Putamen (tissue), 1 donor: Measurements from ENCODE around the gene OR2L13.
"Not testable (repeated sequence)": the region's sequence is repeated elsewhere in the genome, so short reads cannot be mapped to it uniquely, and the experiment has no call there.

Source experiments
- DNase-seq: peaks from one replicate; pipeline ENCODE4 v3.0.0-alpha.2; 2016; ENCODE audit warnings: low spot score

The OR2L13 gene

GRCh38 chr1:248094884-248095283, at the start of gene OR2L13:
TSS of gene OR2L13 (plus strand) at chr1:248095184. CDS start at chr1:248099376, 4,192 bp downstream.
- no peak for DNase-seq

GRCh38 chr1:248045209-248045608, 49.8 kb upstream of the OR2L13 start:
- DNase-seq = no peak

- no peak for DNase-seq
Observed at GRCh38 chr1:248046536-248046935, 48.4 kb upstream of the OR2L13 start, which contains the start of gene OR2L3. TSS of gene OR2L3 (plus strand) at chr1:248046836. CDS start at chr1:248060682, 13,846 bp downstream.

GRCh38 chr1:248047008-248047407, 48.0 kb upstream of the OR2L13 start:
- DNase-seq = no peak

- DNase-seq = no peak
Observed at GRCh38 chr1:248054671-248055070, 40.3 kb upstream of the OR2L13 start.

- DNase-seq = no peak
Observed at GRCh38 chr1:248055261-248055660, 39.7 kb upstream of the OR2L13 start.

- DNase-seq = no peak
Observed at GRCh38 chr1:248065071-248065470, 29.9 kb upstream of the OR2L13 start.

GRCh38 chr1:248065604-248066003, 29.4 kb upstream of the OR2L13 start:
- DNase-seq = no peak

GRCh38 chr1:248083864-248084263, 11.1 kb upstream of the OR2L13 start:
- not testable (repeated sequence) for DNase-seq

GRCh38 chr1:248098529-248098928, 3.5 kb downstream of the OR2L13 start:
- DNase-seq = no peak

- no peak for DNase-seq
Observed at GRCh38 chr1:248102847-248103246, 7.9 kb downstream of the OR2L13 start.

GRCh38 chr1:248111157-248111556, 16.2 kb downstream of the OR2L13 start:
- DNase-seq = no peak

GRCh38 chr1:248114890-248115289, 19.9 kb downstream of the OR2L13 start:
- DNase-seq = no peak

- no peak for DNase-seq
Observed at GRCh38 chr1:248127653-248128052, 32.7 kb downstream of the OR2L13 start.

- no peak for DNase-seq
Observed at GRCh38 chr1:248136811-248137210, 41.8 kb downstream of the OR2L13 start.

- DNase-seq = no peak
Observed at GRCh38 chr1:248140846-248141245, 45.9 kb downstream of the OR2L13 start.

GRCh38 chr1:248143311-248143710, 48.3 kb downstream of the OR2L13 start:
- DNase-seq = no peak

- DNase-seq = no peak
Observed at GRCh38 chr1:248144513-248145198, 49.7 kb downstream of the OR2L13 start, which contains the start of gene OR2M5. TSS of gene OR2M5 (plus strand) at chr1:248145148. CDS start at chr1:248145148, 0 bp downstream.
